BE2C (cell line): ENCODE data around the gene BMPR1B.

Experiments used
- DNase-seq: peaks from one replicate; pipeline ENCODE4 v3.0.0-alpha.2; 2020
- H3K27me3 ChIP-seq: fragments of 250-450 bp; sonication (Bioruptor Pico); 2 replicates; pipeline ENCODE4 v1.5.1; 2020; ENCODE audit warnings: mild to moderate bottlenecking
- H3K36me3 ChIP-seq: fragments of 250-450 bp; sonication (Bioruptor Pico); 2 replicates; pipeline ENCODE4 v1.5.1; 2020; ENCODE audit warnings: mild to moderate bottlenecking
- H3K4me1 ChIP-seq: fragments of 250-450 bp; sonication (Bioruptor Pico); 2 replicates; pipeline ENCODE4 v1.5.1; 2020
- H3K4me3 ChIP-seq: 2 replicates; pipeline ENCODE4 v1.5.1; 2011; ENCODE audit warnings: low read depth, low read length
- H3K9me3 ChIP-seq: fragments of 250-450 bp; sonication (Bioruptor Pico); 2 replicates; pipeline ENCODE4 v1.5.1; 2020
- CTCF ChIP-seq: IDR thresholded peaks from 2 replicates; pipeline ENCODE4 v1.5.1; 2012; ENCODE audit warnings: mild to moderate bottlenecking, low read depth, low read length

BMPR1B gene

GRCh38 chr4:94954251-94954650 is 196.5 kb downstream of the BMPR1B start:
- Histone ChIP-seq H3K9me3 (no peaks in the 10 kb centered on the region; the same call in 1 of the 2 replicates), H3K4me3 (no peak overlapping the region), H3K36me3 (no peaks in the 10 kb centered on the region), H3K27me3 (no peaks in the 10 kb centered on the region), H3K4me1 (no peaks in the 10 kb centered on the region)
- no peak for DNase-seq
- no peak for TF ChIP-seq CTCF

DNA sequence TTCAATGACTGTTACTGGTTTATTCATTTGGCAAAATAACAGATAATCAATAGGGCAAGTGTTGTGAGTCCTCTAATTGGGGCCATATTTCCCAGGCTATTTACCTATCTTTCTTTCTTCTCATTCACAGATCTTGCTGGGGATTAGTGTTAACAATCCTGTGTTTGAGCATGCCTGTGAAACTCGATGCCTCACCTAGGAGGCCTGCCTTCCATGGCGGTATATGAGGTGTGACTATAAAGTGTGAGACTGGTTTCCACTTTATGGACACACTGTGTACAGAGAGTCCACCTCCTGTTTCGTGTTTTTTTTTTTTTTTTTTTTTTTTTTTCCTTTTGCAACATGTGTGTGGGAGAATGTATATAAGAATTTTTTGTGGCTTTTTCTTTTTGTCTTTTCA is 199.3 kb downstream of the BMPR1B start:
- Histone ChIP-seq H3K4me1 (no peaks in the 10 kb centered on the region; the same call in 1 of the 2 replicates), H3K36me3 (no peaks in the 10 kb centered on the region), H3K27me3 (no peaks in the 10 kb centered on the region), H3K9me3 (no peaks in the 10 kb centered on the region), H3K4me3 (no peak overlapping the region)
- DNase-seq, result no peak
- TF ChIP-seq CTCF, result no peak

- H3K4me1 ChIP-seq, result no peaks in the 10 kb centered on the region; the same call in 1 of the 2 replicates
- H3K27me3 ChIP-seq, result no peaks in the 10 kb centered on the region
- no peaks in the 10 kb centered on the region for H3K9me3 ChIP-seq
- TF ChIP-seq CTCF, result no peak
- no peaks in the 10 kb centered on the region for H3K36me3 ChIP-seq
- no peak overlapping the region for H3K4me3 ChIP-seq
- no peak for DNase-seq
Measured at GRCh38 chr4:94959307-94959706, 201.6 kb downstream of the BMPR1B start.

GRCh38 chr4:94960708-94961107 is 203.0 kb downstream of the BMPR1B start:
- no peaks in the 10 kb centered on the region for H3K36me3 ChIP-seq
- TF ChIP-seq CTCF, result no peak
- no peaks in the 10 kb centered on the region for H3K27me3 ChIP-seq
- no peak for DNase-seq
- H3K4me3 ChIP-seq, result no peak overlapping the region
- no peaks in the 10 kb centered on the region for H3K9me3 ChIP-seq
- H3K4me1 ChIP-seq, result no peaks in the 10 kb centered on the region; the same call in 1 of the 2 replicates

GRCh38 chr4:94961420-94961819 is 203.7 kb downstream of the BMPR1B start:
- DNase-seq, result no peak
- Histone ChIP-seq H3K9me3 (no peaks in the 10 kb centered on the region), H3K27me3 (no peaks in the 10 kb centered on the region), H3K36me3 (no peaks in the 10 kb centered on the region), H3K4me1 (no peaks in the 10 kb centered on the region; the same call in 1 of the 2 replicates), H3K4me3 (no peak overlapping the region)
- TF ChIP-seq CTCF, result no peak

DNA sequence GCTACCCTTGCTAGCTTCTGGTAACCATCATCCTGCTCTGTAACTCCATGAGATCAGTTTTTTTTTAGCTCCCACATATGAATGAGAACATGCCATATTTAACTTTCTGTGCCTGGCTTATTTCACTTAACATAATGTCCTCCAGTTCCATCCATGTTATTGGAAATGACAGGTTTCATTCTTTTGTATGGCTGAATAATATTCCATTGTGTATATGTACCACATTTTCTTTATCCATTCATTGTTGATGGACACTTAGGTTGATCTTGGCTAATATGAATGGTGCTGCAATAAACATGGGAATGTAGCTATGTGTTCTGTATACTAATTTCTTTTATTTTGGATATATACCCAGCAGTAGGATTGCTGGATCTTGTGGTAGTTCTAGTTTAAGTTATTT is 204.7 kb downstream of the BMPR1B start:
- no peak for TF ChIP-seq CTCF
- no peaks in the 10 kb centered on the region for H3K9me3 ChIP-seq

More for the DNA sequence above, 204.7 kb downstream of the BMPR1B start:
- H3K4me1 ChIP-seq, result no peaks in the 10 kb centered on the region; the same call in 1 of the 2 replicates
- H3K4me3 ChIP-seq, result no peak overlapping the region
- no peak for DNase-seq
- no peaks in the 10 kb centered on the region for H3K27me3 ChIP-seq
- no peaks in the 10 kb centered on the region for H3K36me3 ChIP-seq
